Stimulated activated CD4-positive, alpha-beta T cell treated with anti-CD3 and anti-CD28 coated beads, TNF-alpha, amount 100 ng/mL, for 48 hours (primary cell): ENCODE results near the gene SUSD2.
"Not testable (repeated sequence)": the region's sequence is repeated elsewhere in the genome, so short reads cannot be mapped to it uniquely, and the experiment has no call there.

Source experiments
- DNase-seq, 3 donors: peaks; one replicate each; pipeline ENCODE4 v3.0.0-alpha.2; 2020; ENCODE audit warnings: low read depth in 3 of 3

Gene SUSD2

DNA sequence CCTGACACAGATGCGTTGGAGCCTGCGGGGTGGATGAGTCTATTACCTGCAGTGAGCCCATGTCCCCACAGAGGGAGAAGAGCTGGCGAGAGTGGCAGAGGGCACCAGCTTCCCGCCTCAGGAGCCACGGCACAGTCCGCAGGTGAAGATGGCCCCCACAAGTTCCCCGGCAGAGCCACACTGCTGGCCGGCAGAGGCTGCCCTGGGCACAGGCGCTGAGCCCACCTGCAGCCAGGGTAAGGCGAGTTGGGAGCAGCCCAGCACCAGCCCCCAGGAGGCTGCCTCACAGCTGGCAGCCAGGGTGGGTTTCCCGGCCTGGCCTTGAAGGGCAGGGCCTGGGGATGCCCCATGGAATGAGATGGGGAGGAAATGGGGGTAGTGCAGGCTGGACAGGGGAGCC lies 5.2 kb upstream of the SUSD2 start:
- DNase-seq: no peak

DNA sequence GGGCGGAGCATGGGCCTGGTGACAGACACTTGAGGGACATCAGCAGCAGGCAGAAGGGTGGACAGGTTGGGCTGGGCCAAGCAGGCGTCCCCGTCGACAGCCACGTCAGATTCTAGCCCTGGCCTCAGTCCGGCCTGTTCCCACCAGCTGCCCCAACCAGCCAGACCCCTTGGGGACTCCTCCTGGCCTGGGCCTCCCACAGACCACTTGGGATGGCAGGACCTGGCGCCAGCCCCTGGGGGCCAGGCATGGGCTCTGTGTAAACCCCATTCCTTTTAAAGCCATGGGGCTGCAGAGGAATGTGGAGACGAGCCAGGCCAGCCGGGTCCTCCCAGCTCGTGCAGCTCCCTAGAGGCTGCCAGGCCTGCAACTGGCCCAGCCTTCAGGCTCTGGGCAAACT lies 4.7 kb upstream of the SUSD2 start:
- DNase-seq: no peak

DNA sequence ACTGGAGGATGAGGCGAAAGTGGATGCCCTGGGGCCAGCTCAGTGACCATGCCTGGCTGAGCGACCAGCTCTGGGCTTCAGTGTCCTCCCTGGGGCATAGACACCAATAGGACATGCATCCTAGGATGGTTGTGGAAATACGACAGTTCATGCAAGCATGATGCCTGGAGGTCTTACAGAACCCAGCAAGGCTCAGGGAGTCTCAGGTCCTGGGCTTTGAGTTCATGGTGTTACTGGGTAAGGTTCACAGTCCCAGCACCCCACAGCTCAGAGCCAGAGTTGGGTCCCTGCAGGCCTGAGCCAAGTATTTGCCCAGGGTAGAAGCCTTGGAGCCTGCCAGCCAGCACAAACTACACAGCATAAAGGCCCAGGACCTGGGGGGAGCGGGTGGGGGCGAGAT lies 4.2 kb upstream of the SUSD2 start:
- no peak for DNase-seq

DNA sequence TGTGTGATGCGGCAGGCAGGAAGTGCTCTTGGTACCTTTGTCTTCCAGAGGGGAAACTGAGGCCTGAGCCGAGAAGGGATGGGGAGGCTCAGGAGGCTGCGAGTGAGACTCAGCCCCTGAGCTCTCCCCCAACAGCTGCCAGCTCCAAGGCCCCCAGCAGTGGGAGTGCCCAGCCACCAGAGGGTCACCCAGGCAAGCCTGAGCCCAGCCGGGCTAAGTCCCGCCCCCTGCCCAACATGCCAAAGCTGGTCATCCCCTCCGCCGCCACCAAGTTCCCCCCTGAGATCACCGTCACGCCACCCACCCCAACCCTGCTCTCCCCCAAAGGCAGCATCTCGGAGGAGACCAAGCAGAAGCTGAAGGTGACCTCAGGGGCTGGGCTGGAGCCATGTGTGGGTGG lies 3.8 kb upstream of the SUSD2 start:
- no peak for DNase-seq

DNA sequence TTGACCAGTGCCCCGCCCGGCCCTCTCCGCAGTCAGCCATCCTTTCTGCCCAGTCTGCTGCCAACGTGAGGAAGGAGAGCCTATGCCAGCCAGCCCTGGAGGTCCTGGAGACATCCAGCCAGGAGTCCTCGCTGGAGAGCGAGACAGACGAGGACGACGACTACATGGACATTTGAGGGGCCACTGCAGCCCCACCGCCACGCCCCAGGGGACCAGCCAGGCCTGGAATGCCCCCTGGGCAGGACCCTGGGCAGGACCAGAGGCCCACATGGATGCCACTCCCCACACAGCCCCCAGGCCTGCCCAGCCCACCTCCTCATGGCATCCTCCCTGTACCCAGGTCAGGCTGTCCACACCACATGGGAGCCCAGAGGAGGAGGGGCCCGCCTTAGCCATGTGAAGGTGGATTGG lies 3.3 kb upstream of the SUSD2 start:
- DNase-seq: no peak

DNA sequence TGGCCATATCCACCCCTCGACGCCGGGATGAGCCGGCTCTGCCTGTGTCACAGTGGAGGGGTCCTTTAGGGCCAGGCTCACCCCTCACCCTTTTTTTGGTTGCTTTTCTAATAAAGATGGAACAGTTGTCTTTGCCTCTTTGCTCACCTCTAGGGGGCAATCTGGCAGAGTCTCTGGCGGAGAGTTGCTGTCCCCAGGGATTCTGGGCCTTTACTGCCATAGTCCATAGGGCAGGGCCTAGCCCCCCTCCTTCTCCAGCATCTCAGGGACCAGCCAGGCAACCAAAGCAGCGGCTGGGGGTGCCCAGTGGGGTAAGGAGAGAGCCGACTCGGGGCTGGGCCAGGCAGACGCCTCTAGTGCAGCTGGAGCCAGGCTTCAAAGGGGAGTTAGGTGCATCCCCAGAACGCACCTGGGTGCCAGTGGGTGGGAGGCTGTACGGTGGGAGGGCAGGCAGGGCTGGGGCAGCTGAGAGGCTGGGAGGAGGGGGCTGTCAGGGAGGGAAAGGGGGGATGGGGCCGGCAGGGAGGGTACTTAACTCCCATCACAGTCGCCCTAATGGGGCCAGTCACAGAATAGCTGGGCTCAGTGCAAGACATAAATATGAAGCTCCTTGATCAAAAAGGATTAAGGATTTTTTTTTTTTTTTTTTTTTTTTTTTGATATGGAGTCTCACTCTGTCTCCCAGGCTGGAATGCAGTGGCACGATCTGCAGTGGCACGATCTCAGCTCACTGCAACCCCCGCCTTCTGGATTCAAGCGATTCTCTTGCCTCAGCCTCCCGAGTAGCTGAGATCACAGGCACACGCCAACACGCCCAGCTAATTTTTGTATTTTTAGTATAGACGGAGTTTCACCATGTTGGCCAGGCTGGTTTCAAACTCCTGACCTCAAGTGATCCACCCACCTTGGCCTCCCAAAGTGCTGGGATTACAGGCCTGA lies 2.5 kb upstream of the SUSD2 start:
- no peak for DNase-seq

DNA sequence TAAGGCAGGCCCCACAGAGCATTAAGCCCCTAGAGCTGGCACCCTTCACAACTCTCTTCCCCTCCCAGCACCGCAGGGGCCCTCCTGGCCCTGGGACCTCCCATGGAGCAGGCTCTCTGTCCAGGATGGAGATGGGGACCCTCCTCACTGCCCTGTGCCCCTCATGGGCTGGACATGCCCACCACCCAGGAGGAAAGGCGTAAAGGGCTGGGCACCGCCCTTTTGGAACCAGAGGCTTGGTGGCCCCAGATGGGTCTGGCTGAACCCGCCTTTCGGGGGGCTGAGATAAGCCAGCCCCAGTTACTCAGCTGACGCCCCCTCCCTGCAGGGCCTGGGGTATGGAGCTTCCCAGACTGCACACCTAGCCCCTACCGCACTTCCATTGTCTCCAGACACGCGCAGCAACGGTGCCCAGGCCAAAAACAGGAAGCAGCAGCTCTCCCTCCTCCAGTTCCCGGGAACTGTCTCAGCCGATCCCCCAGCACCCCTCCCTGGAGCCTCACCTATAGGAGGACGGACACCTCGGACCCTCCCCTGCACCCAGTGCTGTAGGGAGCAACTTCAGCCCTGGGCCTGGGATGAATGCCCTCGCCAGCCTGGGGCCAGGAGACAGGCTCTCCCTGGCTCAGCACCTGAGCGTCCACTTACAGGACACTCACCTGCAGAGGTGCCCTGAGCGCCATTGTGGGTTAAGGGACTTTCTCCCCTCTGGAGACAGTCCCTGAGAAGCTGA lies 1.6 kb upstream of the SUSD2 start:
- DNase-seq: no peak

DNA sequence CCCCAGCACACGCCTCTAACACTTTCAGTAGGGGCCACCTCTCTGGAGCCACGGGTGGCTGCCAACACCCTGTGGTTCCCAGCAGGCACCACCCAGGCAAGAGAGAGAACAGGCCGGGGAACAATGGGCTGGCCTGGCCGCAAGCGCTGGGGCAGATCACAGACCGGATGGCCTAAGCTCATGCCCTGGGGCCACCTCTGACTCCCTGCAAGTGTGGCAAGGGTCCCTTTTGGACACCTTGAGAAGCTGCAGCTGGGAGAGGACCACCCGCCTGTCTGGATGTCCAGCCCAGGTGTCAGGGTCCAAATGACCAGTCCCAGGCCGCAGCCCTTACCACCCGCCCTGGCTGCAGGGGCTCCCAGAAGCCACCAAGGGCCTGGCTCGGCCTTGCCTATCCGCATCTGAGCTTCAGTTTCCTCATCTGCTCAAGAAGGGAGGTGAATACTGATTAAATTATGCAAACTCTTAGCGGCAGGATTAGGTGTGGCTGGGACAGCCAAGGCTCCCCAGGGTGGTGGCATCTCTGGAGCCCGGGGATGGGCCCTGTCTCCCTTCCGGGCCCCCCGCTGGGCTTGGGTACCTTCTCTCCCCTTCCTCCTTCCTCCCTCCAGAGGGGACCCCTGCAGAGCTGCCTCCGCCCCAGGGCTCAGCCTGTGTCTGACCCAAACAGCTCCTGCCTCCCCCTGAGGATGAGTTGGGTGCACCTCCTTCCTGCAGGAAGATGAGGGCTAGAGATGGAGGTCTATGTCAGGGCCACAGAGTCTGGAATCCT lies 785 bp upstream of the SUSD2 start:
- no peak for DNase-seq

DNA sequence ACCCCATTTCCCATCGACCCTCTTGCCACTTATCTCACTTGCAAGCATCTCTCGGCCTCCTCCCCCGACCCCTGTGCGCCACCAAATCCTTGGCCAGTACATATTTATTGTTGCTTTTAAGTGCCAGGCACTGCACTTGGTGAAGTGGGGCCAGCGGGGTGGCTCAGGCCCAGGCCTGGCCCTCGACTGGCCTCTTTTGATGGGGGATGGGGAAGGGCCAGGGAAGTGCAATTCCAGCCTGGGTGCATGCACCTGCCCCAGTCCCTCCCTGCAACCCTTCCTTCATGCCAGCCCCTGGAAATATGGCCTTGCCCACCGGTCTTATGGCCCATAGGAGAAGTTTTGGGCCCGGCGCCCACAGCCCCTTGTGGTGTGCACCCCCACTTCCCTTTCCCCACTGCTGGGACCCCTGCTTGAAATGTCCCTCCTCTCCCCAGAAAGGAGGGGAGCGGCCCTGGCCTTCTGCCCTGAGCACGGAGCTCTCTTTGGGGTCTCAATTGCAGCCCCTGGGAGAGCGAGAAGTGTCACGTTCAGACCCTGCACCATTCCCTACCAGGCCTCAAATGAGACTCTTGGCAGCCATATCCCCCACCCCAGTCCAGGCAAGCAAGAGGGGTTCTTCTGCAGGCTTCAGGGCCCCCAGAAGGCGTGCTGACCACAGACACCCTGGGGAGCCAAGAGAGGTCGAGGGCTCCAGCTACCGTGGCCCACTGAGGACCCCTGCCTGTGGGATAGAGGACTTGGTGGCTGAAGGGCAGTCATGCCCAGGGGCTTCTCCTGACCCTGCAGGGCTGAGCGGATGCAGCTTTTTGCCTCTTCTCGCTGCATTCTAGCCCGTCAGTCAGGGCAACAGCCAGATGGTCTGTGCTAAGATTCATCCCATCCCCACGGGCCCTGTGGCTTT lies 961 bp downstream of the SUSD2 start:
- DNase-seq: no peak

DNA sequence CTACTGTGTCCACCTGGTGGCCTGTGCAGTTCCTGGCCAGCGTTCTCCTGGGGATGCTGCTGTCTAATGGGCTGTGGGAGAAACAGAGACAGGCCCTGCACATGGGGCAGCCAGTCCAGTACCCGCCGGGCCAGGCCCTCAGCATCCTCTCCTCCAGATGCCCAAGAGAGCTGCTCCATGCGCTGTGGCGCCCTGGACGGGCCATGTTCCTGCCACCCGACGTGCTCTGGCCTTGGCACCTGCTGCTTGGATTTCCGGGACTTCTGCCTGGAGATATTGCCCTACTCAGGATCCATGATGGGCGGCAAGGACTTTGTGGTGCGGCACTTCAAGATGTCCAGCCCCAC lies 1.6 kb downstream of the SUSD2 start:
- DNase-seq: not testable (repeated sequence)

DNA sequence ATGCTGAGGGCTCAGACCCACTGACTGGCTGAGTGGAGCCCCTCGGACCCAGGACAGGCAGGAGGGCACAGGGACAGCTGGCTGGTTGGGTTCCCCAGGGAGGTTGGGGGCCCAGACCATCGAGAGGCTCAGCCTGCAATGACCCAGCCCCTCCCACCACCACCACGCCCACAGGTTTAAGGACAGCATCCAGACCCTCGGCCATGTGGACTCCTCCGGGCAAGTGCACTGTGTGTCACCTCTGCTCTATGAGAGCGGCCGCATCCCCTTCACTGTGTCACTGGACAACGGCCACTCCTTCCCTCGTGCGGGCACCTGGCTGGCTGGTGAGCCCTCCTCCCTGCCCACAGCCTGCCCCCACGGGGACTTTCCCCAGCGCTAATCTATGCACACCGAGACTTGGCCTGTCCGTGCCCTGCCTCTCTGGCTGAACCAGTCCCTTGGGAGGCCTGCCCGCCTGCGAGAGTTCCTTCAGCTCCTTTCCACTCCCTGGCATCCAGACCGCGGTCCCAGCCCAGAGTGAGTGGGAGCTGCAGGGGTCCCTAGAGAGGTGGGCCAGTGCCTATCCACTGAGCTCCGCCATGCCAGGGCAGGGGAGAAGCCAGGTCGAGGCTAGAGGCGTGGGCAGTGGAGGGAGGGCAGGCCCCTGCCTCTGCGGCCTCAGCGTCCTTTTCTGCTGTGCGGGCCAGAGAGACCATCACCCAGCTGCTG lies 2.2 kb downstream of the SUSD2 start:
- DNase-seq: no peak

DNA sequence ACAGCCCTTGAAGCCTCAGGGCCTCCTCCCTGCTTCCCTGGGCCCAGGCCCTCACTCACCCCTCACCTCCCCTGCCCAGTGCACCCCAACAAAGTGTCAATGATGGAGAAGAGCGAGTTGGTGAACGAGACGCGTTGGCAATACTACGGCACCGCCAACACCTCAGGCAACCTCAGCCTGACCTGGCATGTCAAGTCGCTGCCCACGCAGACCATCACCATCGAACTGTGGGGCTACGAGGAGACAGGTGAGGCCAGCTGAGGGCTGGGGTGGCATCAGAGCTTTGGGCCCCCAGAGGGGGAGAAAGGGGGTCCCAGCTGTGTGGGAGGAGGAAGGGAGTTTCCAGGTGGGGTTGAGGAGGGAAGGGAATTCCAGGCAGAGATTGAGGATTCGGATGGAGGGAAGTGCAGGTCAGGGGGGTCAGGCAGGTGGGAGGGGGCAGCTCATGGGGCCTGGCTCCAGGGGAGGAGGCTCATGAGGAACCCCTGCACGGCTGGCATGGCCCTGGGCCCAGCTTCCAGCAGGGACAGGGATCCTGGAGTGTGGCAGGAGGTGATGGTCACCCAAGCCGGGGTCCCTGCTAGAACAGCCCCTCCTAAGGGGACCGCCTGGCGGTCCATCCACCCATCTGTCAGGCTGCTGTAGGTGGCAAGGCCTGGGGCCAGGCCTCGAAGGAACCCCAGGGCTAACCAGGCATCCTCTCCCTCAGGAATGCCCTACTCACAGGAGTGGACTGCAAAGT lies 2.9 kb downstream of the SUSD2 start:
- DNase-seq: no peak

DNA sequence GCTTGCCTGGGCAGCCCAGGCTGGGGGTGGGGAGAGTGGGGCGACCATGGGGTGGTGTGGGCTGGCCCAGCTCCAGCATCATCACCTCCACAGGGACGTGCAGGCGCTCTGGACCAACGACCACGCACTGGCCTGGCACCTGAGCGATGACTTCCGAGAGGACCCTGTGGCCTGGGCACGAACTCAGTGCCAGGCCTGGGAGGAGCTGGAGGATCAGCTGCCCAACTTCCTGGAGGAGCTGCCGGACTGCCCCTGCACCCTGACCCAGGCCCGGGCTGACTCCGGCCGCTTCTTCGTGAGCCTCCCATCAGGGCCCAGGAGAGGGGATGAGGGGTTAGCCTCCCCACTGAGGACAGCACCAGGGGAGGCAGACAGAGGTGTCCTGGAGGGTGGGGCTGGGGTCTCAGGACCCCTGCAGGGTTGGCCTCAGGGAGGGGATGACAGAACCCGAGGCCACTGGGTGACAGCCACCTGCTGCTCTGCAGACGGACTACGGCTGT lies 3.8 kb downstream of the SUSD2 start:
- no peak for DNase-seq

DNA sequence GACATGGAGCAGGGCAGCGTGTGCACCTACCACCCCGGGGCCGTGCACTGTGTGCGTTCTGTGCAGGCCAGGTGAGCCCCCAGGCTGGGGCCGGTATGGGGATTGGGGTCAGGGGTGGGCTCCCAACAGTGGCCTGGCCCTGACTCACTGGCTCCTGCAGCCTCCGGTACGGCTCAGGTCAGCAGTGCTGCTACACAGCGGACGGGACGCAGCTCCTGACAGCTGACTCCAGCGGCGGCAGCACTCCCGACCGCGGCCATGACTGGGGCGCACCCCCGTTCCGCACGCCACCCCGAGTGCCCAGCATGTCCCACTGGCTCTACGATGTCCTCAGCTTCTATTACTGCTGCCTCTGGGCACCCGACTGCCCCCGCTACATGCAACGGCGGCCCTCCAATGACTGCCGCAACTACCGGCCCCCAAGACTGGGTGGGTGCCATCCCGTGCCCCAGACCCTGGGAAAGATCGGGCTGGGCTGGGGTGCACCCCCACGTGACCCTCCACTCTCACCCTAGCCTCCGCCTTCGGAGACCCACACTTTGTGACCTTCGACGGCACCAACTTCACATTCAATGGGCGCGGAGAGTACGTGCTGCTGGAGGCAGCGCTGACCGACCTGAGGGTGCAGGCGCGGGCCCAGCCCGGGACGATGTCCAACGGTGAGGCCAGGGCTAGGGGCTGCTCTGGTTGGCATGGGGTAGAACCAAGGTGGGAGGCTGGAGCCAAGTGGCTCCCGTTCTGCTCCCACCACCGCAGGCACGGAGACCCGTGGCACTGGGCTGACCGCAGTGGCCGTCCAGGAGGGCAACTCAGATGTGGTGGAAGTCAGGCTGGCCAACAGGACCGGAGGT lies 4.4 kb downstream of the SUSD2 start:
- DNase-seq: no peak

DNA sequence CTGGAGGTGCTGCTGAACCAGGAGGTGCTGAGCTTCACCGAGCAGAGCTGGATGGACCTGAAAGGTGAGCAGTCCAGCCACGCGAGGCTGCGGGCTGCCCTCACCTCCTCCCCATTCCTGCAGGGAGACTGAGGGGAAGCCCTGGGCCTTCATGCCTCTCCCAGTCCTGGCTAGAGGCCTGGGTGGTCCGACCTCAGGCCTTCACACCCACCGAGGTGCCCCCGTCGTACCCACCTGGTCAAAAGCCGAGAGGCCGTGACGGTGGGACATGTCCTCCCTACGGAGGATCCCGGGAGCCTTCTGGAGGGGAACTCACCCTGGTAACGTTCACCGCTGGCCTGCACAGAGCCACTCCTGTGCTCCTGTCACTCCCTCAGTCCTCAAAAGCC lies 5.1 kb downstream of the SUSD2 start:
- DNase-seq: no peak

DNA sequence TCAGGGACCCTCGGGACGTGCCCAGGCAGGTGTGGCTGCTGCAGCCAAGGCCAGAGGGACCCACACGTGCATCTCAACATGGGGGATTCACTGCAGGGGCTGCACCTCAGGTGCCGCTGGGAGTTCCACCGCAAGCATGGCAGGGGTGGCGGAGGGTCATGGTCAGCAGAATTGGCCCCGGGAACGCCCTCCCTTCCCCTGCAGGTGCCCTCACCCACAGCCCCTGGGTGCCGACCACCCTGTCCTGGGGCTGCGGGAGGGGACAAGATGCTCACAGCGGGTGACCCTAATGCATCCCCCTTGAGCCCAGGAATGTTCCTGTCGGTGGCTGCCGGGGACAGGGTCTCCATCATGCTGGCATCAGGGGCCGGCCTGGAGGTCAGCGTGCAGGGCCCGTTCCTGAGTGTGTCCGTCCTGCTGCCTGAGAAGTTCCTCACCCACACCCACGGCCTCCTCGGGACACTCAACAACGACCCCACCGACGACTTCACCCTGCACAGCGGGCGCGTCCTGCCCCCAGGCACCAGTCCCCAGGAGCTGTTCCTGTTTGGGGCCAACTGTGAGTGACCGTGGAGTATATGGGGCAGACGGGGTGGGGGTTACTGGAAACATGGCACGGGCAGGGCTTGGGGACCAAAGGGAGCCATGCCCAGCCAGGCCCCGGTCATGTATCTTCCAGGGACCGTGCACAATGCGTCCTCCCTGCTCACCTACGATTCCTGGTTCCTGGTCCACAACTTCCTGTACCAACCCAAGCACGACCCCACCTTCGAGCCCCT lies 5.8 kb downstream of the SUSD2 start:
- DNase-seq: no peak

DNA sequence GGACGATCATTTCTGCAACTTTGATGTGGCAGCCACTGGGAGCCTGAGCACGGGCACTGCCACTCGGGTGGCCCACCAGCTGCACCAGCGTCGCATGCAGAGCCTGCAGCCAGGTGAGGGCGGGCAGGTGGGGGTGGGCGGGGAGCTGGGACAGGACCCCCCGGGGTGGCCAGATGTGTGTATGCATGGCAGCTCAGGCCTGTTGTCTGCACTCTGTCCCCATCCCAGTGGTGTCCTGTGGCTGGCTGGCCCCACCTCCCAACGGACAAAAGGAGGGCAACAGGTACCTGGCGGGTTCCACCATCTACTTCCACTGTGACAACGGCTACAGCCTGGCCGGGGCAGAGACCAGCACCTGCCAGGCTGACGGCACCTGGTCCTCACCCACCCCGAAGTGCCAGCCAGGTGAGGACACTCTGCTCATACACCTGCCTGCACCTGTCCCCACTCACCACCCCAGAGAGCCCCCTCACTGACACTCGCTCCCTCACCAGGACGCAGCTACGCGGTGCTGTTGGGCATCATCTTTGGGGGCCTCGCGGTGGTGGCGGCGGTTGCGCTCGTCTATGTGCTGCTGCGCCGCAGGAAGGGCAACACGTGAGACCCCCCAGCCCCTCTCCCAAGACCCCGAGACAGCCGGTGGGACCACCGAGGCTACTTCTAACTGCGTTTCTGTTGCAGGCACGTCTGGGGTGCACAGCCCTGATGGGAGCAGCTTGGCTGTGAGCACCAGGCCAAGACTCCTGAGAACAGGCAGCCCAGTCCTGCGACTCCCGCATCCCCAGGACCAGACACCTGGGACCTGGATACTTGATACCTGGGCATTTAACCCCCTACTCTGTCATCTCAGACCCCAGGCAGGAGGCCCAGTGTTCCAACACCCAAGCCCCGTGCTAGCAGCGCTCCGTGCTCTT lies 6.7 kb downstream of the SUSD2 start:
- DNase-seq: no peak
